Activated B cell treated with CpG ODN at 0.5 μM for 24 hours (primary cell): ENCODE results near the gene MGAT4B. TPM values are rescaled to one million over a fixed set of nuclear protein-coding genes. Genes with fewer than 3 reads are reported as not detected.

ENCODE experiments used
- ATAC-seq: fragments of 200-7000 bp; cut with Tn5 transposase; one replicate; pipeline ENCODE4 v1.10.0; 2021; ENCODE audit warnings: low read depth, mild to moderate bottlenecking, moderate library complexity
- CTCF ChIA-PET: fragments of 350-600 bp; sonication (Branson Sonifier 250); formaldehyde crosslinking; loops from one replicate; lab custom pipeline; 2021; ENCODE audit warnings: antibody characterized with exemption; lab: Charles Lee
- POLR2A ChIA-PET: fragments of 350-600 bp; sonication (Branson Sonifier 250); formaldehyde crosslinking; loops from one replicate; lab custom pipeline; 2021; ENCODE audit warnings: antibody characterized with exemption; lab: Charles Lee
- DNase-seq: peaks from one replicate; pipeline ENCODE4 v3.0.0; 2022
- H3K27ac Mint-ChIP-seq: one replicate; pipeline ENCODE4 v1.8.0; 2020; ENCODE audit warnings: mixed read lengths
- H3K27me3 Mint-ChIP-seq: one replicate; pipeline ENCODE4 v1.8.0; 2021; ENCODE audit warnings: mixed read lengths
- H3K36me3 Mint-ChIP-seq: one replicate; pipeline ENCODE4 v1.8.0; 2021; ENCODE audit warnings: low read depth, mixed read lengths
- H3K4me1 Mint-ChIP-seq: one replicate; pipeline ENCODE4 v1.8.0; 2021; ENCODE audit warnings: mixed read lengths
- H3K4me3 Mint-ChIP-seq: one replicate; pipeline ENCODE4 v1.8.0; 2020; ENCODE audit warnings: mild to moderate bottlenecking, mixed read lengths
- H3K9me3 Mint-ChIP-seq: one replicate; pipeline ENCODE4 v1.8.0; 2020; ENCODE audit warnings: mixed read lengths
- intact Hi-C: fragments of 100-400 bp; cut with micrococcal nuclease; formaldehyde crosslinking; loops from one replicate; pipeline ENCODE4 v1.15.1; 2024
- total RNA-seq: library from RNA; stranded (reverse); gene quantifications from 2 replicates; pipeline ENCODE4 v1.2.3, GENCODE V29; 2022
- TF ChIP-seq, protein P1 (sequence below): fragments of 200-600 bp; IDR thresholded peaks from one replicate; pipeline ENCODE4 v1.8.0; 2022; ENCODE audit warnings: antibody characterized with exemption, mild to moderate bottlenecking

MGAT4B gene
- total RNA-seq, 1 donor from 2014 or later, result 85.3 TPM

DNA sequence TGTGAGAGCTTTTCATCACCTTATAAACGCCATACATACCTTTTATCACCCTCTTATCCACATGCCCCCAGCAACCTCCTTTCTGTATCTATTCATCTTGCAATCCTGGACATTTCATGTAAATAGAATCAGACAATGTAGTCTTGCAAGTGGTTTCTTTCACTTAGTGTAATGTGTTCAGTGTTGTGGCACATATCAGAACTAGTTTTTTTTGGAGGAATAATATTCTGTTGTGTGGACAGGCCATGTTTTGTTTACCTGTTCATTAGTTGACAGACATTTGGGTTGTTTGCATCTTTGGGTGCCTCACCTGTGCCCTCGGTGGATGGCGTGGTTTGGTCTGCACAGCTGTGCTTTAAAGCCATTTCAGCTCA lies 15.4 kb upstream of the MGAT4B start:
- Mint-ChIP-seq H3K27me3 (no peaks in the 10 kb centered on the region), H3K4me1 (peaks cover 64% of the 10 kb centered on the region), H3K4me3 (peak overlapping the region; percentile 96), H3K9me3 (no peaks in the 10 kb centered on the region), H3K27ac (peak overlapping the region; percentile 92), H3K36me3 (peaks cover 53% of the 10 kb centered on the region)
- CTCF ChIA-PET, result interaction anchor here (0.5 to 1.7 kb wide), 2 partner anchors 20 to 36 kb away, joined by 3 to 6 read pairs; no protein-coding TSS in a partner anchor
- ATAC-seq, result no peak
- intact Hi-C loops, result loop anchor here (5.0 kb wide), 1 partner anchor 85 kb away; the partner anchor contains the start of gene TBC1D9B
- TF ChIP-seq, protein P1, sequence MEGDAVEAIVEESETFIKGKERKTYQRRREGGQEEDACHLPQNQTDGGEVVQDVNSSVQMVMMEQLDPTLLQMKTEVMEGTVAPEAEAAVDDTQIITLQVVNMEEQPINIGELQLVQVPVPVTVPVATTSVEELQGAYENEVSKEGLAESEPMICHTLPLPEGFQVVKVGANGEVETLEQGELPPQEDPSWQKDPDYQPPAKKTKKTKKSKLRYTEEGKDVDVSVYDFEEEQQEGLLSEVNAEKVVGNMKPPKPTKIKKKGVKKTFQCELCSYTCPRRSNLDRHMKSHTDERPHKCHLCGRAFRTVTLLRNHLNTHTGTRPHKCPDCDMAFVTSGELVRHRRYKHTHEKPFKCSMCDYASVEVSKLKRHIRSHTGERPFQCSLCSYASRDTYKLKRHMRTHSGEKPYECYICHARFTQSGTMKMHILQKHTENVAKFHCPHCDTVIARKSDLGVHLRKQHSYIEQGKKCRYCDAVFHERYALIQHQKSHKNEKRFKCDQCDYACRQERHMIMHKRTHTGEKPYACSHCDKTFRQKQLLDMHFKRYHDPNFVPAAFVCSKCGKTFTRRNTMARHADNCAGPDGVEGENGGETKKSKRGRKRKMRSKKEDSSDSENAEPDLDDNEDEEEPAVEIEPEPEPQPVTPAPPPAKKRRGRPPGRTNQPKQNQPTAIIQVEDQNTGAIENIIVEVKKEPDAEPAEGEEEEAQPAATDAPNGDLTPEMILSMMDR, result no peak
- POLR2A ChIA-PET, result interaction anchor here (0.6 to 2.0 kb wide), 12 partner anchors 9 to 140 kb away, joined by 3 to 7 read pairs (median 3); partner anchors contain the start of gene MRNIP
- DNase-seq, result no peak

DNA sequence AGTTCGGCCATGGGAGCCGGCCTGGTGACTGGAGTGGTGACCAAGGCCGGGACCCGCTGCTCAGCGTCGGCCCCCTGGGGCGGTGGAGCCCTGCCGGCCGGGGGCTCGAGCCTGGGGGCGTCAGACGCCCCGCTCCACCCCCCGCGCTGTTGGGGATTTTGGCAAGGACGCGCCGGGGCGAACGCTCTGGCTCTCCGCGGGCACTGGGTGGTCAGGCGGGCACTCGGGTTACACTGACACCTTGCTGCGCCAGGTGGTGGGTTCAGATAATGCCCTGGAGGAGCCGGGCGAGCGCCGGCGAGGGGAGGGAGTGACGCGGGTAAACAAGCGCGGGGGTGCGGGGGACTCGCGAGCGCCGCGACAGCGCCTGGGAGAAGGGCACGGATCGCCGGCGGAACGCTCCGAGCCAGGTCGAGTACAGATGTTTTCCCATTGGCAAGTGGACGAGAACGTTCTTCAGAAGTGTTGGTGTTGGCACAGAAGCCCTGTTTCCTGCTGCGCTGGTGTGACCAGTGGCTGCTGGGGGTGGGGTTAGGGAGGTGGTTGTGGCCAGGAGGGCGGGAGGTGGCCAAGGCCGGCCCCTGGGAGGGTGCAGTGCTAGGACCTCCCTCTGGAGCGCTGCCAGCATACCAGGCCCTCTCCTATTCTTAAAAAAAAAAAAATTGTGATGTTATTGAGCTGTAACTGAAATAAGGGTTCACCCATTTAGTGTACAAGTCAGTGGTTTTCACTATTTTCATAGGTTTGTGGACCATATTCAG lies 14.8 kb upstream of the MGAT4B start:
- H3K4me1 Mint-ChIP-seq, result peaks cover 62% of the 10 kb centered on the region
- H3K27ac Mint-ChIP-seq, result peak overlapping the region; percentile 92
- peaks cover 48% of the 10 kb centered on the region for H3K36me3 Mint-ChIP-seq
- TF ChIP-seq, protein P1, result no peak
- intact Hi-C loops, result loop anchor here (1.0 to 5.0 kb wide), 7 partner anchors 15 to 199 kb away; partner anchors contain the start of genes CANX, HNRNPH1, MRNIP and TBC1D9B
- ATAC-seq, result peak; percentile 52
- H3K27me3 Mint-ChIP-seq, result no peaks in the 10 kb centered on the region
- POLR2A ChIA-PET, result interaction anchor here (0.6 to 5.2 kb wide), 26 partner anchors 9 to 1009 kb away, joined by 3 to 58 read pairs (median 4); partner anchors contain the start of genes HNRNPH1, MAML1, MGAT4B and MRNIP
- CTCF ChIA-PET, result interaction anchor here (0.5 to 2.5 kb wide), 3 partner anchors 19 to 35 kb away, joined by 3 to 16 read pairs (median 6); no protein-coding TSS in a partner anchor
- H3K9me3 Mint-ChIP-seq, result no peaks in the 10 kb centered on the region
- DNase-seq, result peak; percentile 75
- H3K4me3 Mint-ChIP-seq, result peak overlapping the region; percentile 96

DNA sequence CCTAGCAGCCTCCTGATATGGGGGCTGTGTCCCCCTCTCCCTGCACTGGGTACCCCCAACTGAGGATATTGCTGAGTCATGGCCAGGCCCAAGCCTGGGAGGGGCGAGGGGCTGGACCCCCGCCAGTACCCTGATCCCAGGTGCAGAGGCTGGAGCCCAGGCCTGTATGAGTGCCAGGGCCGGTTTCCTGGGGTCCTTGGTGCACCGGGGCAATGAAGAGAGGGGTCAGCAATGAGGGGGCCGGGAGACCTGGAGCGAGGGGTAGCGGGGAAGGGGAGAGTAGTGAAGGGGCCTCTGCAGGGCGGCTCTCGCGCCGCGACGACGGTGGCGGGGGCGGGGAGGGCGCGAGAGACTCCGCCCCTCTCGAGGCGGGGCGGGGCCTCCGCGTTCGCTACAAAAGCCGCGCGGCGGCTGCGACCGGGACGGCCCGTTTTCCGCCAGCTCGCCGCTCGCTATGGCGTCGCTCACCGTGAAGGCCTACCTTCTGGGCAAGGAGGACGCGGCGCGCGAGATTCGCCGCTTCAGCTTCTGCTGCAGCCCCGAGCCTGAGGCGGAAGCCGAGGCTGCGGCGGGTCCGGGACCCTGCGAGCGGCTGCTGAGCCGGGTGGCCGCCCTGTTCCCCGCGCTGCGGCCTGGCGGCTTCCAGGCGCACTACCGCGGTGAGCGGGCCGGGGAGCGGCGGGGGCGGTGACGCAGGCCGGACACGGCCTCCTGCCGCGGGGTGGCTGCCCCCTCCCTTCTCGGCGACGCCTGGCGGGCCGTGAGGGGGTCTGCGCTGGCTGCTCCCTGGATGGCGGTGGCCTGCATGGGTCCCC lies 14.0 kb upstream of the MGAT4B start, which contains the start of gene SQSTM1:
SQSTM1 (plus strand) TSS at position 423 of the 815 bp plus-strand sequence; CDS start at position 455, 32 bp downstream.
- no peaks in the 10 kb centered on the region for H3K27me3 Mint-ChIP-seq
- peaks cover 41% of the 10 kb centered on the region for H3K36me3 Mint-ChIP-seq
- CTCF ChIA-PET, result interaction anchor here (1.2 to 2.5 kb wide), 2 partner anchors 19 to 24 kb away, joined by 3 to 16 read pairs; no protein-coding TSS in a partner anchor
- no peaks in the 10 kb centered on the region for H3K9me3 Mint-ChIP-seq
- POLR2A ChIA-PET, result interaction anchor here (0.6 to 5.2 kb wide), 21 partner anchors 9 to 1010 kb away, joined by 3 to 58 read pairs (median 8); partner anchors contain the start of genes HNRNPH1, MAML1, MGAT4B and MRNIP
- DNase-seq (peak; percentile 91), ATAC-seq (peak; percentile 51)
- intact Hi-C loops, result loop anchor here (1.0 to 5.0 kb wide), 7 partner anchors 16 to 198 kb away; partner anchors contain the start of genes CANX, HNRNPH1, MRNIP and TBC1D9B
- H3K4me3 Mint-ChIP-seq, result peak within 1 kb of the TSS; percentile 96
- peaks cover 66% of the 10 kb centered on the region for H3K4me1 Mint-ChIP-seq
- TF ChIP-seq, protein P1, result no peak
- H3K27ac Mint-ChIP-seq, result peak within 1 kb of the TSS; percentile 92

DNA sequence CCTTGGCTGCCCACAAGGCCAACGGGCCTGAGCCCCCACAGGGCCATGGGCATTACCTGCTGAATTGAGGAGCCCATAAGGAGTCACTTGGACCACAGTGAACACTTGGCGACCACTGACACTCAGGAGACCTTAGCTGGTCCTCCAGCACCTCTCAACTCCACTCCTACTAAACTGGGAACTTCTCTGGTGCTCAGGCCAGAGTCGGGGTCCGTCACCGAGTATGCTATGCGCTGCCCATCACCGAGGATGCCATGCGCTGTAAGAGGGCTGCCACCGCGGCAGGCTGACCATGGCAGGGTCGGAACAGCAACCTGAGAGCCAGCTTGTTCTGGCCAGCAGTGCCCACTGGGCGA lies 13.4 kb upstream of the MGAT4B start:
- Mint-ChIP-seq H3K27ac (peak overlapping the region; percentile 92), H3K27me3 (no peaks in the 10 kb centered on the region), H3K4me3 (peak overlapping the region; percentile 83), H3K36me3 (peaks cover 37% of the 10 kb centered on the region), H3K4me1 (peaks cover 67% of the 10 kb centered on the region), H3K9me3 (no peaks in the 10 kb centered on the region)
- intact Hi-C loops, result loop anchor here (2.0 to 5.0 kb wide), 4 partner anchors 17 to 197 kb away; partner anchors contain the start of genes HNRNPH1 and TBC1D9B
- no peak for ATAC-seq
- POLR2A ChIA-PET, result interaction anchor here (0.6 to 5.2 kb wide), 20 partner anchors 9 to 1011 kb away, joined by 3 to 58 read pairs (median 8); partner anchors contain the start of genes HNRNPH1, MAML1, MGAT4B and MRNIP
- CTCF ChIA-PET, result interaction anchor here (1.0 to 2.5 kb wide), 3 partner anchors 18 to 155 kb away, joined by 3 to 16 read pairs (median 3); no protein-coding TSS in a partner anchor
- DNase-seq, result peak; percentile 46
- TF ChIP-seq, protein P1, result no peak
